ENCODE results near the gene WDR81.

The WDR81 gene

DNA sequence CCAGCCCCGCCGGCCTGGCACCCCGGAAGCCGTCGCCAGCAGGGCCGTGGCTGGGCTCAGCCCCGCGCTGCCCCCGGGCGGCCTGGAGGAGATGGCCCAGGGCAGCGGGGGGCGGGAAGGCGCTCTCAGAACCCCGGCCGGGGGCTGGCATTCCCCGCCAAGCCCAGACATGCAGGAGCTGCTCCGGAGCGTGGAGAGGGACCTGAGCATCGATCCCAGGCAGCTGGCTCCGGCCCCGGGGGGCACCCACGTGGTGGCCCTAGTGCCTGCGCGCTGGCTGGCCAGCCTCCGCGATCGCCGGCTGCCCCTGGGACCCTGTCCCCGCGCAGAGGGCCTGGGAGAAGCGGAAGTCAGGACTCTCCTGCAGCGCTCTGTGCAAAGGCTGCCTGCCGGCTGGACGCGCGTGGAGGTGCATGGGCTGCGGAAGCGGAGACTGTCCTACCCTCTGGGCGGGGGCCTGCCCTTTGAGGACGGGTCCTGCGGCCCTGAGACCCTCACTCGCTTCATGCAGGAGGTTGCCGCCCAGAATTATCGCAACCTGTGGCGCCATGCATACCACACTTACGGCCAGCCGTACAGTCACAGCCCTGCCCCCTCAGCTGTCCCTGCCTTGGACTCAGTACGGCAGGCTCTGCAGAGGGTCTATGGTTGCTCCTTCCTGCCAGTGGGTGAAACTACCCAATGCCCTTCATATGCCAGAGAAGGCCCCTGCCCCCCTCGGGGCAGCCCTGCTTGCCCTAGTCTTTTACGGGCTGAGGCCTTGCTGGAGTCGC is 551 bp downstream of the WDR81 start:
- ATAC-seq = peak; percentile 53

DNA sequence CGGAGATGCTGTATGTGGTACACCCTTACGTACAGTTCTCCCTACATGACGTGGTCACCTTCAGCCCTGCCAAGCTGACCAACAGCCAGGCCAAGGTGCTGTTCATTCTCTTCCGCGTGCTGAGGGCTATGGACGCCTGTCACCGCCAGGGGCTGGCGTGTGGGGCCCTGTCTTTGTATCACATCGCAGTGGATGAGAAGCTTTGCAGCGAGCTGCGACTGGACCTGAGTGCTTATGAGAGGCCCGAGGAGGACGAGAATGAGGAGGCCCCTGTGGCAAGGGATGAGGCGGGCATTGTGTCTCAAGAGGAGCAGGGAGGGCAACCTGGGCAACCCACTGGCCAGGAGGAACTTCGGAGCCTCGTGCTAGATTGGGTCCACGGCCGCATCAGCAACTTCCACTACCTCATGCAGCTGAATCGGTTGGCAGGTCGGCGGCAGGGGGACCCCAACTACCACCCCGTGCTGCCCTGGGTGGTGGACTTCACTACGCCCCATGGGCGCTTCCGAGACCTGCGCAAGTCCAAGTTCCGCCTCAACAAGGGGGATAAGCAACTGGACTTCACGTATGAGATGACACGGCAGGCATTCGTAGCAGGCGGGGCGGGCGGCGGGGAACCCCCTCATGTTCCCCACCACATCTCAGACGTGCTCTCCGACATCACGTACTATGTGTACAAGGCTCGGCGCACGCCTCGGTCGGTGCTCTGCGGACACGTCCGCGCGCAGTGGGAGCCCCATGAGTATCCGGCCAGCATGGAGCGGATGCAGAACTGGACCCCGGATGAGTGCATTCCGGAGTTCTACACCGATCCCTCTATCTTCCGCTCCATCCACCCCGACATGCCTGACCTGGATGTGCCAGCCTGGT is 1.4 kb downstream of the WDR81 start:
- TF ChIP-seq OSR1 (CRISPR knock-in tag; IDR thresholded peaks at IDR 0.05) (no peak), ZNF70 (CRISPR knock-in tag; IDR thresholded peaks at IDR 0.05) (no peak), ARNTL (CRISPR knock-in tag; IDR thresholded peaks at IDR 0.05; ENCODE audit: borderline replicate concordance, low read depth) (no peak), CSRNP3 (CRISPR knock-in tag; IDR thresholded peaks at IDR 0.05) (no peak), CREB5 (CRISPR knock-in tag; IDR thresholded peaks at IDR 0.05; ENCODE audit: low read depth) (no peak)
- TF ChIP-seq, protein P1, sequence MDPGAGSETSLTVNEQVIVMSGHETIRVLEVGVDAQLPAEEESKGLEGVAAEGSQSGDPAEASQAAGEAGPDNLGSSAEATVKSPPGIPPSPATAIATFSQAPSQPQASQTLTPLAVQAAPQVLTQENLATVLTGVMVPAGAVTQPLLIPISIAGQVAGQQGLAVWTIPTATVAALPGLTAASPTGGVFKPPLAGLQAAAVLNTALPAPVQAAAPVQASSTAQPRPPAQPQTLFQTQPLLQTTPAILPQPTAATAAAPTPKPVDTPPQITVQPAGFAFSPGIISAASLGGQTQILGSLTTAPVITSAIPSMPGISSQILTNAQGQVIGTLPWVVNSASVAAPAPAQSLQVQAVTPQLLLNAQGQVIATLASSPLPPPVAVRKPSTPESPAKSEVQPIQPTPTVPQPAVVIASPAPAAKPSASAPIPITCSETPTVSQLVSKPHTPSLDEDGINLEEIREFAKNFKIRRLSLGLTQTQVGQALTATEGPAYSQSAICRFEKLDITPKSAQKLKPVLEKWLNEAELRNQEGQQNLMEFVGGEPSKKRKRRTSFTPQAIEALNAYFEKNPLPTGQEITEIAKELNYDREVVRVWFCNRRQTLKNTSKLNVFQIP (CRISPR knock-in tag; IDR thresholded peaks at IDR 0.05; ENCODE audit: borderline replicate concordance, low read depth) = no peak
- ATAC-seq = no peak

More for the DNA sequence above, 551 bp downstream of the WDR81 start:
- TF ChIP-seq ZFP30 (CRISPR knock-in tag; IDR thresholded peaks at IDR 0.05) (no peak), ZC3H10 (CRISPR knock-in tag; IDR thresholded peaks at IDR 0.05) (no peak), RARB (CRISPR knock-in tag; IDR thresholded peaks at IDR 0.05) (no peak)

DNA sequence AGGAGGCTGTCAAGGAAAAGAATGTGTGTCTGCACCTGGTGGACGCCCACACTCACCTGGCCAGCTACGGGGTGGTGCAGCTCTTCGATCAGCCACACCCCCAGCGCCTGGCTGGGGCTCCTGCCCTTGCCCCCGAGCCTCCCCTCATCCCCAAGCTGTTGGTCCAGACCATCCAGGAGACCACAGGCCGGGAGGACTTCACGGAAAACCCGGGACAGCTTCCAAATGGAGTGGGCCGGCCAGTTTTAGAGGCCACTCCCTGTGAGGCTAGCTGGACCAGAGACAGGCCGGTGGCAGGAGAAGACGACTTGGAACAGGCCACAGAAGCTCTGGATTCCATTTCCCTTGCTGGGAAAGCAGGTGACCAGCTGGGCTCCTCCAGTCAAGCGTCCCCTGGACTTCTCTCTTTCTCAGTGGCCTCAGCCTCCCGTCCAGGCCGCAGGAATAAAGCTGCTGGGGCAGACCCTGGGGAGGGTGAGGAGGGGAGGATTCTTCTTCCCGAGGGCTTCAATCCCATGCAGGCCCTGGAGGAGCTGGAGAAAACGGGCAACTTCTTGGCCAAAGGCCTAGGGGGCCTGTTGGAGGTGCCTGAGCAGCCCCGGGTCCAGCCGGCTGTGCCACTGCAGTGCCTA is 2.2 kb downstream of the WDR81 start:
- no peak for ATAC-seq
- TF ChIP-seq ZNF565 (CRISPR knock-in tag; conservative IDR thresholded peaks at IDR 0.05; ENCODE audit: low read depth) (no peak), TCF4 (CRISPR knock-in tag; IDR thresholded peaks at IDR 0.05; ENCODE audit: borderline replicate concordance) (no peak), ISL1 (CRISPR knock-in tag; IDR thresholded peaks at IDR 0.05) (no peak), CSDC2 (CRISPR knock-in tag; IDR thresholded peaks at IDR 0.05) (no peak), ESRRG (CRISPR knock-in tag; IDR thresholded peaks at IDR 0.05) (no peak), PPARA (CRISPR knock-in tag; IDR thresholded peaks at IDR 0.05; ENCODE audit: borderline replicate concordance) (no peak), OSR1 (CRISPR knock-in tag; IDR thresholded peaks at IDR 0.05) (no peak), TOX (CRISPR knock-in tag; IDR thresholded peaks at IDR 0.05; ENCODE audit: borderline replicate concordance) (no peak), CREB5 (CRISPR knock-in tag; IDR thresholded peaks at IDR 0.05; ENCODE audit: low read depth) (no peak), ZFP3 (CRISPR knock-in tag; IDR thresholded peaks at IDR 0.05) (no peak)
- TF ChIP-seq, protein P1 (CRISPR knock-in tag; IDR thresholded peaks at IDR 0.05; ENCODE audit: borderline replicate concordance, low read depth) = no peak
- TF ChIP-seq, protein P2, sequence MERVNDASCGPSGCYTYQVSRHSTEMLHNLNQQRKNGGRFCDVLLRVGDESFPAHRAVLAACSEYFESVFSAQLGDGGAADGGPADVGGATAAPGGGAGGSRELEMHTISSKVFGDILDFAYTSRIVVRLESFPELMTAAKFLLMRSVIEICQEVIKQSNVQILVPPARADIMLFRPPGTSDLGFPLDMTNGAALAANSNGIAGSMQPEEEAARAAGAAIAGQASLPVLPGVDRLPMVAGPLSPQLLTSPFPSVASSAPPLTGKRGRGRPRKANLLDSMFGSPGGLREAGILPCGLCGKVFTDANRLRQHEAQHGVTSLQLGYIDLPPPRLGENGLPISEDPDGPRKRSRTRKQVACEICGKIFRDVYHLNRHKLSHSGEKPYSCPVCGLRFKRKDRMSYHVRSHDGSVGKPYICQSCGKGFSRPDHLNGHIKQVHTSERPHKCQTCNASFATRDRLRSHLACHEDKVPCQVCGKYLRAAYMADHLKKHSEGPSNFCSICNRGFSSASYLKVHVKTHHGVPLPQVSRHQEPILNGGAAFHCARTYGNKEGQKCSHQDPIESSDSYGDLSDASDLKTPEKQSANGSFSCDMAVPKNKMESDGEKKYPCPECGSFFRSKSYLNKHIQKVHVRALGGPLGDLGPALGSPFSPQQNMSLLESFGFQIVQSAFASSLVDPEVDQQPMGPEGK (CRISPR knock-in tag; IDR thresholded peaks at IDR 0.05; ENCODE audit: borderline replicate concordance) = no peak

Data from SK-N-SH treated with all-trans-retinoic acid at 6 μM for 48 hours (cell line).